Fibroblast of lung (primary cell): ENCODE measurements around the gene MICA. TPM values are rescaled to one million over a fixed set of nuclear protein-coding genes. Genes with fewer than 3 reads are reported as not detected.
"Not testable (repeated sequence)": the region's sequence is repeated elsewhere in the genome, so short reads cannot be mapped to it uniquely, and the experiment has no call there.

Experiments used
- DNase-seq, 2 donors: peaks; one replicate each; pipeline versions ENCODE4 v3.0.0 to v3.0.0-alpha.2; 2010; ENCODE audit warnings: low read depth in 2 of 2
- H2AFZ ChIP-seq: 2 replicates; pipeline ENCODE4 v1.5.1; 2012; ENCODE audit warnings: low read length, control low read depth, inconsistent platforms
- H3K27ac ChIP-seq: 2 replicates; pipeline ENCODE4 v1.5.1; 2011; ENCODE audit warnings: low read length, control low read depth; ENCODE audit not compliant: insufficient read depth
- H3K27me3 ChIP-seq: 2 replicates; pipeline ENCODE4 v1.5.1; 2011; ENCODE audit warnings: mild to moderate bottlenecking, low read length; ENCODE audit not compliant: control insufficient read depth, insufficient read depth
- H3K36me3 ChIP-seq: 2 replicates; pipeline ENCODE4 v1.5.1; 2011; ENCODE audit warnings: low read length; ENCODE audit not compliant: control insufficient read depth, insufficient read depth
- H3K4me1 ChIP-seq: 2 replicates; pipeline ENCODE4 v1.5.1; 2011; ENCODE audit warnings: low read length; ENCODE audit not compliant: control insufficient read depth, insufficient read depth; ENCODE audit errors: extremely low read depth
- H3K4me2 ChIP-seq: 2 replicates; pipeline ENCODE4 v1.5.1; 2011; ENCODE audit warnings: low read length, control low read depth; ENCODE audit not compliant: insufficient read depth; ENCODE audit errors: extremely low read depth
- H3K4me3 ChIP-seq, 4 experiments: fragments of 200-600 bp in 1 of 4; sonication (generic) in 1 of 4; replicated peaks in 1 of 4; 2 replicates each; pipeline ENCODE4 v1.5.1; 2011 to 2016; ENCODE audit warnings: low read length in 4 of 4, low read depth in 3 of 4, mild to moderate bottlenecking in 3 of 4, control low read depth in 2 of 4, inconsistent platforms in 1 of 4, mixed read lengths in 1 of 4; ENCODE audit not compliant: insufficient read depth in 1 of 4; ENCODE audit errors: control extremely low read depth in 1 of 4
- H3K79me2 ChIP-seq: 2 replicates; pipeline ENCODE4 v1.5.1; 2012; ENCODE audit warnings: mild to moderate bottlenecking, low read length, inconsistent platforms; ENCODE audit not compliant: control insufficient read depth, insufficient read depth
- H3K9ac ChIP-seq: 2 replicates; pipeline ENCODE4 v1.5.1; 2011; ENCODE audit warnings: mild to moderate bottlenecking, low read length, control low read depth; ENCODE audit not compliant: insufficient read depth
- H3K9me3 ChIP-seq: 2 replicates; pipeline ENCODE4 v1.5.1; 2012; ENCODE audit warnings: low read depth, low read length; ENCODE audit not compliant: control insufficient read depth, insufficient read depth
- H4K20me1 ChIP-seq: 2 replicates; pipeline ENCODE4 v1.5.1; 2011; ENCODE audit warnings: low read length; ENCODE audit not compliant: control insufficient read depth, insufficient read depth; ENCODE audit errors: extremely low read depth
- CTCF ChIP-seq, 2 donors: IDR thresholded peaks in 1 of 2; conservative IDR thresholded peaks in 1 of 2; 1 replicate in 1 of 2; 2 replicates in 1 of 2; pipeline ENCODE4 v1.5.1; 2011 to 2012; ENCODE audit warnings: low read length in 2 of 2, control low read depth in 1 of 2, inconsistent platforms in 1 of 2, low read depth in 1 of 2, mild to moderate bottlenecking in 1 of 2
- EZH2 ChIP-seq: IDR thresholded peaks from 2 replicates; pipeline ENCODE4 v1.5.1; 2012; ENCODE audit warnings: low read length, control low read depth, mild to moderate bottlenecking; ENCODE audit errors: missing control alignments
- polyA plus RNA-seq, 2 donors: library from polyadenylated mRNA; depleted of rRNA in 1 of 2; stranded (reverse) in 1 of 2; unstranded in 1 of 2; fragments of >200 nt; gene quantifications; 2 replicates each; pipeline ENCODE4 v1.2.1, GENCODE V29; 2011 to 2012; ENCODE audit warnings: missing spikeins in 1 of 2
- total RNA-seq: library from RNA; depleted of rRNA; stranded (reverse); fragments of >200 nt; gene quantifications from 2 replicates; pipeline ENCODE4 v1.2.1, GENCODE V29; 2014

The MICA gene
- total and polyA plus RNA-seq, 2 donors (not counting 1 experiment from before 2014, with no cell fraction given), result 54.2 to 85.2 TPM

- Histone ChIP-seq H3K9ac (no peak overlapping the region), H2AFZ (no peak overlapping the region), H3K36me3 (no peaks in the 10 kb centered on the region), H3K4me2 (no peak overlapping the region), H3K27me3 (peaks cover 3% of the 10 kb centered on the region), H3K79me2 (no peaks in the 10 kb centered on the region), H4K20me1 (no peaks in the 10 kb centered on the region), H3K4me1 (no peaks in the 10 kb centered on the region), H3K4me3 (no peak overlapping the region), H3K27ac (no peak overlapping the region), H3K9me3 (no peaks in the 10 kb centered on the region)
- no peak for TF ChIP-seq EZH2
- no peak for TF ChIP-seq CTCF (conservative IDR thresholded peaks at IDR 0.05 in 1 of 2, IDR thresholded peaks at IDR 0.05 in 1 of 2; ENCODE audit: low read depth in 1 of 2, low read length in 2 of 2)
- no peak for DNase-seq
Observed at GRCh38 chr6:31452859-31453258, 49.5 kb downstream of the MICA start.

GRCh38 chr6:31453259-31453658 is 49.9 kb downstream of the MICA start:
- DNase-seq, result no peak
- TF ChIP-seq CTCF (conservative IDR thresholded peaks at IDR 0.05 in 1 of 2, IDR thresholded peaks at IDR 0.05 in 1 of 2; ENCODE audit: low read depth in 1 of 2, low read length in 2 of 2) (no peak), EZH2 (no peak)

GRCh38 chr6:31459864-31460263 is 56.5 kb downstream of the MICA start:
- H3K27me3 ChIP-seq, H3K9ac ChIP-seq, H3K9me3 ChIP-seq, H3K36me3 ChIP-seq, H2AFZ ChIP-seq, H3K4me1 ChIP-seq, H3K27ac ChIP-seq, DNase-seq, H3K4me2 ChIP-seq, H3K79me2 ChIP-seq, H3K4me3 ChIP-seq, H4K20me1 ChIP-seq: not testable (repeated sequence)

More at GRCh38 chr6:31453259-31453658, 49.9 kb downstream of the MICA start:
- Histone ChIP-seq H3K36me3 (no peaks in the 10 kb centered on the region), H3K27me3 (peaks cover 3% of the 10 kb centered on the region), H3K4me3 (no peak overlapping the region), H3K9ac (no peak overlapping the region), H3K27ac (no peak overlapping the region), H3K79me2 (no peaks in the 10 kb centered on the region), H2AFZ (no peak overlapping the region), H4K20me1 (no peaks in the 10 kb centered on the region), H3K9me3 (no peaks in the 10 kb centered on the region), H3K4me1 (no peaks in the 10 kb centered on the region), H3K4me2 (no peak overlapping the region)
